ENCODE results near the gene METTL13.

Gene METTL13, protein sequence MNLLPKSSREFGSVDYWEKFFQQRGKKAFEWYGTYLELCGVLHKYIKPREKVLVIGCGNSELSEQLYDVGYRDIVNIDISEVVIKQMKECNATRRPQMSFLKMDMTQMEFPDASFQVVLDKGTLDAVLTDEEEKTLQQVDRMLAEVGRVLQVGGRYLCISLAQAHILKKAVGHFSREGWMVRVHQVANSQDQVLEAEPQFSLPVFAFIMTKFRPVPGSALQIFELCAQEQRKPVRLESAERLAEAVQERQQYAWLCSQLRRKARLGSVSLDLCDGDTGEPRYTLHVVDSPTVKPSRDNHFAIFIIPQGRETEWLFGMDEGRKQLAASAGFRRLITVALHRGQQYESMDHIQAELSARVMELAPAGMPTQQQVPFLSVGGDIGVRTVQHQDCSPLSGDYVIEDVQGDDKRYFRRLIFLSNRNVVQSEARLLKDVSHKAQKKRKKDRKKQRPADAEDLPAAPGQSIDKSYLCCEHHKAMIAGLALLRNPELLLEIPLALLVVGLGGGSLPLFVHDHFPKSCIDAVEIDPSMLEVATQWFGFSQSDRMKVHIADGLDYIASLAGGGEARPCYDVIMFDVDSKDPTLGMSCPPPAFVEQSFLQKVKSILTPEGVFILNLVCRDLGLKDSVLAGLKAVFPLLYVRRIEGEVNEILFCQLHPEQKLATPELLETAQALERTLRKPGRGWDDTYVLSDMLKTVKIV

GRCh38 chr1:171781176-171781875 lies at the start of gene METTL13:
Gene METTL13, plus strand, starts transcription at chr1:171781660. Its CDS starts 308 bp downstream, at chr1:171781968.
- DNase-seq: peak; percentile 98

DNA sequence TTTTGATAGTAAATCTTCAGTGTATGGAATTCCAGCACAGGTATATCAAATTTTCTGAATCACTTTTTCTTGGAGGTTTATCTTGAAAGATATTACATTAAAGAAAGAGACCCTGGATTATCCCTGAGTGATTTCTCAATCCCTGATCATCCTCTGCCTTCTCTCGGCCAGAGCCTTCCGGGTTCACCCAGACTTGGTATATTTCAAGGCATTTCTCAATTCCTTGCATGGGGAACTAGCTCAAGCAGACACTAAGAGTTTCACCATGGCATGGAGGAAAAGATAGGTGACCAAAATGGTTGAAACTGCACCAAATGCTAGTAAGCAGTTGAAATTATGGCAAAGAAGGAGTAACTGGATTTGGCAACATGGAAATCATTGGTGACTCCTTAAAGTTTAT lies 45.3 kb upstream of the METTL13 start:
- DNase-seq: no peak

- no peak for DNase-seq
Measured at GRCh38 chr1:171738911-171739310, 42.5 kb upstream of the METTL13 start.

DNA sequence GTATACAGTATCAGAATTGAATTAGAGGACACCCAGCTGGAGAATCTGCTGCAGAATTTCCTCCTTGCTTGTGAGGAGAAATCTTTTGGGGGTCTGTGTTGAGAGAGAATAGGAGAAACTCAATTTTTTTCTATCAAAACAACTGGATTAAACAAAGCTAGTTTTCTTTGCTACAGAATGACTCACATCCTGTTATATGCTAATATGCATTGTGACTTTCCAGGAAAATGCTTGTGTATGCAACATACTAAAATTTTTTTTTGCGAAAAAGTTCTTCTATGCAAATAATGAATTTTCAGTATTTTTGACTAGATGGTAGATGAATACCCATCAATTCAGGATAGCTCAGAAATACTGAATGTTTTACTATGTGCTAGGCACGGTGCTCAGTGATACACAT lies 41.8 kb upstream of the METTL13 start:
- no peak for DNase-seq

- DNase-seq: no peak
Measured at GRCh38 chr1:171740356-171740863, 41.0 kb upstream of the METTL13 start.

GRCh38 chr1:171740987-171741871 lies 40.2 kb upstream of the METTL13 start:
- DNase-seq: peak; percentile 38 to 53

DNA sequence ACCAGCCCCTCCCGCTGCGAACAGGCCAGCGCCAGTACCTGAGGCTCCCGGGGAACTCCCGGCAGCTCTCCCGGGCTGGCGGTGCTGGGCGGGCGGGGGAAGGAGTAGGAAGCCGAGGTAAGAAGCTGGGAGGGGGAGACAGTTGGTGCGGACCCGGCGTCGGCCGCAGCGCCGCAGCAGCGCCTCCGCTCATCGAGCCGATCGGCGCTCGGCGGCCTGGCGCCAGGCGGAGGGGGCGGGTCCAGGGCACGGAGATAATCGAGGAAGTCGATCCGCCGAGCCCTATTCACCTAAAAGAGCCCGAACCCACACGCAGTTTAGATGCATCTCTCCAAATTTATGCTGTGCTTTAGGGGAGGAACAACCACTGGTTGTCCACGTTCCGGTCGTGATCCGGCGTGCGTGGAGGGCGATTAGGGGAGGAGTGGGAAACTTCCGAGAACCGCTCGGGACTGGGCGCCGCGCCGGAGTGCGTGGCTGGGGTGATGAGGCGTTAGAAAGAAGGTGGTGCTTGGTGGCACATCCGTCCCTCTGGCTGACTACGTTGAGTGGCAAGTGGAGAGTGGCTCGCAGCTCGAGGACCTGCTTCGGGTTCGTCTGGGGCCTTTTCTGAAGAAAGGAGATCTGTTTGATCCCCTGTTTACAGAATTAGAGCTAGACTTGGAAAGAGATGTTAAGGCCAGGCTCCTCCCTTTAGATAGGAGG lies 39.4 kb upstream of the METTL13 start, which contains the start of gene VAMP4:
Gene VAMP4, minus strand, starts transcription at position 194 of the 705 bp plus-strand sequence. CDS start 3,651 bp downstream, outside the sequence.
- peak; percentile 85 to 88 for DNase-seq

DNA sequence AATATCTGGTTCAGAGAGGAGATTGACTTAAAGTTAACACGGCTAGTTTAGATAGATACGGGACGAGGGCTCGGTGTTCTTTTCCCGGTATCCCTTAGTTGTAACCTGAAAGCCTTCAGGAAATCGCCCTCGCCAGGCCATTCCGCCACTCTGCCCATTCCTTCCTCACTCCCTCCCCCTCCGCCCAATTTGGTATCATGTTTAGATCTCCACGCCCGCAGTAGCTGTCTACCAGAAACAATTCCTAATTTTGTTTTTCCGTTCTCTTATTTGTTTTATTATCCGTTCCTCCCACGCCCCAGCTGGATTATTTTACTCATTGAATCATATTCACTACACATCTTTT lies 38.9 kb upstream of the METTL13 start:
- DNase-seq: peak in 1 of 2 donors; percentile 7

- DNase-seq: peak in 1 of 2 donors; percentile 11
Measured at GRCh38 chr1:171743081-171743870, 38.2 kb upstream of the METTL13 start.

- peak in 1 of 2 donors; percentile 11 for DNase-seq
Measured at GRCh38 chr1:171744986-171745385, 36.5 kb upstream of the METTL13 start.

DNA sequence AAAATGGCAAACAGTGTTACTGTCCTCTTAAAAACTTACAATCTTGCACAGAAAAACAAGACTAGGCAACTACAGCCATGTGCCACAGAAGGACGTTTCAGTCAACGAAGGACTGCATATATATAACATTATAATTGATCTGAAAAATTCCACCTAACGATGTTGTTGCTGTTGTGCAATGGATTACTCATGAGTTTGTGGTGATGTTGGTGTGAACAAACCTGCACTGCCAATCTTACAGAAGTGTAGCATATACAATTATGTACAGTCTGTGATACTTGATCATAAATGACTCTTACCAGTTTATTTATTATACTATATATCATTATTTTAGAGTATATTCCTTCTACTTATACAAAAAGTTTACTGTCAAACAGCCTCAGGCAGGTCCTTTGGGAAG lies 32.8 kb upstream of the METTL13 start:
- no peak for DNase-seq

- no peak for DNase-seq
Measured at GRCh38 chr1:171751221-171751620, 30.2 kb upstream of the METTL13 start.

DNA sequence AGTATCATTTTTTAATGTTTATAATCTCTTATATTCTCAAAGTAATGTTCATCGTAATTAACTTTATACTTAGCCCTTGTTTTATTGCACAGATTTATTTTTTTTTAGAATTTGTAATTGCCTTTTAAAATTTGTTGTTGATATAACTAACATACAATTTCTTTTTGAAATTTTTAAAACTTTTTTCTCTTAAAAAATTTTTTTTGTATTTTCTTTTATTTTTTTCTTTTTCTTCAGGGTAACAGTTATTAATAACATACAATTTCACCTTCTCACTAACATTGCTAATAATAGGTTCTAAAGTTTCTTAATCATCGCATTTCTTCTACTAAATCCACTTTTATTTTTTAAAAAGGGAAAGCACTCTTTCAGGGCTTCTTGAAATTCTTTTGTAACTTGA lies 28.3 kb upstream of the METTL13 start:
- no peak for DNase-seq

DNA sequence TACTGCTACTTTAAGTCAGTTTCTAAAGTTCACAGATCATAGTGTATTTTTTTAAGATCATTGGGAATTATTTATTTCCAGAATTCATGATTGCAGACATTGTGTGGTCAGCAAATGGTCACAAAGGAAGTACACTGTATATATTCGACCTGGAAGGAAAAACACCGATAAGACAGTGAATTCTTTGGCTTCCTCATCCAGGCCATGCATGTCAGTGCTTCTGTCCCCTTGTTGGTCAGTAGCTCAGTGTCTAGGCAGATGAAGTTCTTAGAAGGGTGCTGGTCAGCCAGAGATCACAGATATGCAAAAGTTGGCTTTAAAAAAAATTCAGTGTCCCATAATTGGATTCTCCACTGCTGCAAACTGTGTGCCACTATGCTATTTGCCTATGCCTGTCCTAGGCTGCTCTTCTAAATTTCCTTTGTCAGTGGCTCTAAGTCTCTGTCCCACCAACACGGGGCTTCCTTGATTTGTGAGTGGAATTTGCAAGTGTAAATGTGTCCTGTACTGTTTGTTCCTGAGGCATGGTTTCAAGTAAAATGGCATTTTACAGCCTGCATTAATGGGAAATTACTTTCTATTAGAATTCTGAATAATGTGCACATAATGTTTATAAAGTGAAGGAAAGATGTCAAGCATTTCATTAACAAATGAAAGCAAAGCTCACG lies 27.6 kb upstream of the METTL13 start:
- DNase-seq: no peak

GRCh38 chr1:171754353-171754705 lies 27.1 kb upstream of the METTL13 start:
- DNase-seq: no peak

DNA sequence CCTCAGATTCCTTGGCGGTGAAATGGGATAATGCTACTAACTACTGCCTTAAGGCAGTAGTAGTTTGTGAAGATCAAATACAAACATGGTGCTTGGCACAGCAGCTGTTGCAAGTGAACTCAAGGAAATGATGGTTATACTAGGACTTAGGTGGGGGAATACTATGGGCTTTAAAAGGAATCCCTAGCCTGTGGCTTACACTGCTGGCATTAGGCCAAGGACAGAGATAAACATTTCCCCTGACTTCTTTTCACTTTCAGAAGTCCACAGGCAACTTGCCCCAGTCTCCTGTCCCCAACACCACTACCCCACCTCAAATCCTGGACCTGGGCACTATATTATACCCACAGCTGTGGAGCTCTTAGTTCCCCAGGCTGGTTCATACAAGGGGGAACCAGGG lies 26.5 kb upstream of the METTL13 start:
- no peak for DNase-seq

GRCh38 chr1:171756856-171757255 lies 24.6 kb upstream of the METTL13 start:
- DNase-seq: no peak

GRCh38 chr1:171758011-171758410 lies 23.4 kb upstream of the METTL13 start:
- no peak for DNase-seq

DNA sequence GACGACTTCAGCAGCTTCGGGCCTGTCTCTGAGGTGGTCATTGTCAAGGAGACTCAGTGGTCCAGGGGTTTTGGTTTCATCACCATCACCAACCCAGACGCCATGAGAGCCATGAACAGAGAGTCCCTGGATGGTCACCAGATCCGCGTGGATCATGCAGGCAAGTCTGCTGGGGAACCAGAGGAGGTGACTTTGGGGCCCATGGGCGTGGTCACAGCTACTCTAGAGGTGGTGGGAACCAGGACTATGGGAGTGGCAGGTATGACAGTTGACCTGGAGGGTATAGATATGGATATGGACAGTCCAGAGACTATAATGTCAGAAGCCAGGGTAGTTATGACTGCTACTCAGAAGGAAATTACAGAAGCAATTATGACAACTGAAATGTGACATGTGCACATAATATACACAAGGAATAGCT lies 19.3 kb upstream of the METTL13 start:
- no peak for DNase-seq

- no peak for DNase-seq
Measured at GRCh38 chr1:171763764-171764163, 17.7 kb upstream of the METTL13 start.

Measured in CD4-positive, alpha-beta T cell treated with Interleukin-1 beta for 1 hour (primary cell).